SK-N-SH treated with all-trans-retinoic acid at 6 μM for 48 hours (cell line): ENCODE data around the gene MIX23.

Experiments
- ATAC-seq: fragments of 200-7000 bp; cut with Tn5 transposase; 3 replicates; pipeline ENCODE4 v1.9.1; 2020; ENCODE audit warnings: mild to moderate bottlenecking, moderate library complexity
- BACH2 ChIP-seq: fragments of 250-450 bp; sonication (Bioruptor Pico); IDR thresholded peaks from 2 replicates; pipeline ENCODE4 v1.9.0; 2021; ENCODE audit warnings: mild to moderate bottlenecking, borderline replicate concordance
- CSDC2 ChIP-seq: fragments of 250-450 bp; sonication (Bioruptor Pico); IDR thresholded peaks from 2 replicates; pipeline ENCODE4 v1.5.0; 2020; ENCODE audit warnings: mild to moderate bottlenecking, moderate library complexity
- ESRRG ChIP-seq: fragments of 250-450 bp; sonication (Bioruptor Pico); IDR thresholded peaks from 2 replicates; pipeline ENCODE4 v1.6.1; 2021; ENCODE audit warnings: mild to moderate bottlenecking
- GLIS3 ChIP-seq: fragments of 250-450 bp; sonication (Bioruptor Pico); IDR thresholded peaks from 2 replicates; pipeline ENCODE4 v1.5.0; 2020; ENCODE audit warnings: mild to moderate bottlenecking, moderate library complexity
- OSR1 ChIP-seq: fragments of 250-450 bp; sonication (Bioruptor Pico); IDR thresholded peaks from 2 replicates; pipeline ENCODE4 v1.8.0; 2022; ENCODE audit warnings: moderate library complexity, mild to moderate bottlenecking, inconsistent platforms
- RARB ChIP-seq: fragments of 250-450 bp; sonication (Bioruptor Pico); IDR thresholded peaks from 2 replicates; pipeline ENCODE4 v1.8.0; 2021; ENCODE audit warnings: mild to moderate bottlenecking, moderate library complexity
- SNAI2 ChIP-seq: fragments of 250-450 bp; sonication (Bioruptor Pico); IDR thresholded peaks from 2 replicates; pipeline ENCODE4 v1.5.0; 2020; ENCODE audit warnings: mild to moderate bottlenecking, moderate library complexity
- TCF4 ChIP-seq: fragments of 250-450 bp; sonication (Bioruptor Pico); IDR thresholded peaks from 2 replicates; pipeline ENCODE4 v1.8.0; 2021; ENCODE audit warnings: mild to moderate bottlenecking, moderate library complexity, borderline replicate concordance
- TOX ChIP-seq: fragments of 250-450 bp; sonication (Bioruptor Pico); IDR thresholded peaks from 2 replicates; pipeline ENCODE4 v1.8.0; 2021; ENCODE audit warnings: mild to moderate bottlenecking, moderate library complexity, borderline replicate concordance
- ZC3H10 ChIP-seq: fragments of 250-450 bp; sonication (Bioruptor Pico); IDR thresholded peaks from 2 replicates; pipeline ENCODE4 v1.5.1; 2021; ENCODE audit warnings: mild to moderate bottlenecking, moderate library complexity
- ZFP3 ChIP-seq: fragments of 250-450 bp; sonication (Bioruptor Pico); IDR thresholded peaks from 2 replicates; pipeline ENCODE4 v1.5.0; 2020; ENCODE audit warnings: mild to moderate bottlenecking, moderate library complexity
- ZFP30 ChIP-seq: fragments of 450-650 bp; formaldehyde crosslinking; IDR thresholded peaks from 2 replicates; pipeline ENCODE4 v1.5.0; 2022; ENCODE audit warnings: mild to moderate bottlenecking, moderate library complexity
- ZNF565 ChIP-seq: fragments of 450-650 bp; formaldehyde crosslinking; conservative IDR thresholded peaks from 2 replicates; pipeline ENCODE4 v1.5.0; 2020; ENCODE audit warnings: low read depth, mild to moderate bottlenecking, moderate library complexity
- ZNF70 ChIP-seq: fragments of 450-650 bp; formaldehyde crosslinking; IDR thresholded peaks from 2 replicates; pipeline ENCODE4 v1.5.0; 2020; ENCODE audit warnings: mild to moderate bottlenecking, moderate library complexity
- ZNF8 ChIP-seq: fragments of 450-650 bp; formaldehyde crosslinking; IDR thresholded peaks from 2 replicates; pipeline ENCODE4 v1.5.0; 2020; ENCODE audit warnings: mild to moderate bottlenecking, moderate library complexity
- TF ChIP-seq, protein P1 (sequence below): fragments of 250-450 bp; sonication (Bioruptor Pico); IDR thresholded peaks from 2 replicates; pipeline ENCODE4 v1.8.0; 2020; ENCODE audit warnings: mild to moderate bottlenecking, moderate library complexity, borderline replicate concordance
- TF ChIP-seq, protein P2 (sequence below): fragments of 250-450 bp; sonication (Bioruptor Pico); IDR thresholded peaks from 2 replicates; pipeline ENCODE4 v1.8.0; 2021; ENCODE audit warnings: low read depth, mild to moderate bottlenecking, moderate library complexity, borderline replicate concordance
- TF ChIP-seq, protein P3 (sequence below): fragments of 250-450 bp; sonication (Bioruptor Pico); IDR thresholded peaks from 2 replicates; pipeline ENCODE4 v1.5.1; 2021; ENCODE audit warnings: mild to moderate bottlenecking, moderate library complexity
- TF ChIP-seq, protein P4 (sequence below): fragments of 250-450 bp; sonication (Bioruptor Pico); IDR thresholded peaks from 2 replicates; pipeline ENCODE4 v1.5.0; 2020; ENCODE audit warnings: mild to moderate bottlenecking, moderate library complexity

The MIX23 gene

DNA sequence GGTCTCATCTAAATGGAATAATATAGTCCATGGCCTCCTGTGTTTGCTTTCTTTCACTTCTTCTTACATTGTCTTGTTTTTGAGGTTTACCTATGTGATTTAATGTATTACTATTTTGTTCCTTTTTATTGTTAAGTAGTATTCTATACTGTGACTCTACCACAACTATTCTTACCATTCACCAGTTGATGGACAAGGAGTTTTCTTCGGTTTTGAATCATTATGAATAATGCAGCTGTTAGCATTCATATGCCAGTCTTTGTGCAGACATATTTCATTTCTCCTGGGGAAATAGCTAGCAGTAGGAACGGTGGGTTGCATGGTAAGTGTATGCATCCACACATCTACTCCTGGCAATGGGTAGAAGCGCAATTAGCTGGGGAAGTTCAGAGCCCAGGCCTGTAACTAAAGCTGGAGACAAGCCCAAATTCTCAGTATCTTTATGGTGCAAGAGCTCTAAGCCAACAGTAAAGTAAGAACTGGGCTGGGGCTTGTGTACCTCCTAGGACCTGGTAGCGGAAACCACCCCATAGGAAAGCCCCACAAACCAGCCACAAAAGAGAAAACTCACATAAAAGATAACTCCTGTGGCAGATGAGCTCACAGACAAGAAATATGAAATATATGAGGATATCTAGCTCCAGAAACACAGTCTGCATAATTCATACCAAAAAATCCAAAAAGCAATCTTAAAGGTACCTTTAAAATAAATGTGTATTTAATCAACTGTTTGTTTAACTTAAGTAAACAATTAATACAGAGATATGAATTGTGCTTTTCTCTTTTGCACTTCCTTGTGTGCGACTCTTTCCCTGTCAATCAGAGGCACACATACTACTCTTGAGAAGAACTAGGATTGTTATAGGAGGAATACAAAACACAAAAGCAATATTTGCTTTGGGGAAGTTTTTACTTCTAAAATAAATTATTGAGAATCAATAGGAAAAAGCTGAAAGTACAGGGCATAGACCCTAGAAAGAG is 60.6 kb downstream of the MIX23 start:
- no peak for ATAC-seq

DNA sequence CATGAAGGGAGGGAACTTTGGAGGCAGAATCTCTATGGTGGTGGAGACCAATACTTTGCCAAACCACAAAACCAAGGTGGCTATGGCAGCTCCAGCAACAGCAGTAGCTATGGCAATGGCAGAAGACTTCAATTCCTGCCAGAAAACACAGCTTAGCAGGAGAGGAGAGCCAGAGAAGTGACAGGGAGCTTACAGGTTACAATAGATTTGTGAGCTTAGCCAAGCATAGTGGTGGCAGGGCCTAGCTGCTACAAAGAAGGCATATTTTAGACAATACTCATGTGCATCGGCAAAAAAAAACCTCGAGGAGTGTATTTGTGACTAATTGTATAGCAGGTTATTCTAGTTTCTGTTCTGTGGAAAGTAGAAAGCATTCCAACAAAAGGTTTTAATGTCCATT is 64.4 kb downstream of the MIX23 start:
- TF ChIP-seq TOX (CRISPR knock-in tag) (no peak), RARB (no peak), ZC3H10 (CRISPR knock-in tag) (no peak), ZFP30 (CRISPR knock-in tag) (no peak), BACH2 (no peak), ZNF70 (CRISPR knock-in tag) (no peak), SNAI2 (CRISPR knock-in tag) (no peak), ZNF8 (CRISPR knock-in tag) (no peak), ZNF565 (CRISPR knock-in tag) (no peak), GLIS3 (no peak), ESRRG (CRISPR knock-in tag) (no peak), ZFP3 (CRISPR knock-in tag) (no peak), CSDC2 (no peak)
- TF ChIP-seq, protein P1, sequence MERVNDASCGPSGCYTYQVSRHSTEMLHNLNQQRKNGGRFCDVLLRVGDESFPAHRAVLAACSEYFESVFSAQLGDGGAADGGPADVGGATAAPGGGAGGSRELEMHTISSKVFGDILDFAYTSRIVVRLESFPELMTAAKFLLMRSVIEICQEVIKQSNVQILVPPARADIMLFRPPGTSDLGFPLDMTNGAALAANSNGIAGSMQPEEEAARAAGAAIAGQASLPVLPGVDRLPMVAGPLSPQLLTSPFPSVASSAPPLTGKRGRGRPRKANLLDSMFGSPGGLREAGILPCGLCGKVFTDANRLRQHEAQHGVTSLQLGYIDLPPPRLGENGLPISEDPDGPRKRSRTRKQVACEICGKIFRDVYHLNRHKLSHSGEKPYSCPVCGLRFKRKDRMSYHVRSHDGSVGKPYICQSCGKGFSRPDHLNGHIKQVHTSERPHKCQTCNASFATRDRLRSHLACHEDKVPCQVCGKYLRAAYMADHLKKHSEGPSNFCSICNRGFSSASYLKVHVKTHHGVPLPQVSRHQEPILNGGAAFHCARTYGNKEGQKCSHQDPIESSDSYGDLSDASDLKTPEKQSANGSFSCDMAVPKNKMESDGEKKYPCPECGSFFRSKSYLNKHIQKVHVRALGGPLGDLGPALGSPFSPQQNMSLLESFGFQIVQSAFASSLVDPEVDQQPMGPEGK (CRISPR knock-in tag), result no peak
- TF ChIP-seq, protein P2, sequence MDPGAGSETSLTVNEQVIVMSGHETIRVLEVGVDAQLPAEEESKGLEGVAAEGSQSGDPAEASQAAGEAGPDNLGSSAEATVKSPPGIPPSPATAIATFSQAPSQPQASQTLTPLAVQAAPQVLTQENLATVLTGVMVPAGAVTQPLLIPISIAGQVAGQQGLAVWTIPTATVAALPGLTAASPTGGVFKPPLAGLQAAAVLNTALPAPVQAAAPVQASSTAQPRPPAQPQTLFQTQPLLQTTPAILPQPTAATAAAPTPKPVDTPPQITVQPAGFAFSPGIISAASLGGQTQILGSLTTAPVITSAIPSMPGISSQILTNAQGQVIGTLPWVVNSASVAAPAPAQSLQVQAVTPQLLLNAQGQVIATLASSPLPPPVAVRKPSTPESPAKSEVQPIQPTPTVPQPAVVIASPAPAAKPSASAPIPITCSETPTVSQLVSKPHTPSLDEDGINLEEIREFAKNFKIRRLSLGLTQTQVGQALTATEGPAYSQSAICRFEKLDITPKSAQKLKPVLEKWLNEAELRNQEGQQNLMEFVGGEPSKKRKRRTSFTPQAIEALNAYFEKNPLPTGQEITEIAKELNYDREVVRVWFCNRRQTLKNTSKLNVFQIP (CRISPR knock-in tag), result no peak
- TF ChIP-seq, protein P3, sequence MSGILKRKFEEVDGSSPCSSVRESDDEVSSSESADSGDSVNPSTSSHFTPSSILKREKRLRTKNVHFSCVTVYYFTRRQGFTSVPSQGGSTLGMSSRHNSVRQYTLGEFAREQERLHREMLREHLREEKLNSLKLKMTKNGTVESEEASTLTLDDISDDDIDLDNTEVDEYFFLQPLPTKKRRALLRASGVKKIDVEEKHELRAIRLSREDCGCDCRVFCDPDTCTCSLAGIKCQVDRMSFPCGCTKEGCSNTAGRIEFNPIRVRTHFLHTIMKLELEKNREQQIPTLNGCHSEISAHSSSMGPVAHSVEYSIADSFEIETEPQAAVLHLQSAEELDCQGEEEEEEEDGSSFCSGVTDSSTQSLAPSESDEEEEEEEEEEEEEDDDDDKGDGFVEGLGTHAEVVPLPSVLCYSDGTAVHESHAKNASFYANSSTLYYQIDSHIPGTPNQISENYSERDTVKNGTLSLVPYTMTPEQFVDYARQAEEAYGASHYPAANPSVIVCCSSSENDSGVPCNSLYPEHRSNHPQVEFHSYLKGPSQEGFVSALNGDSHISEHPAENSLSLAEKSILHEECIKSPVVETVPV (CRISPR knock-in tag), result no peak
- ATAC-seq, result no peak

More for the DNA sequence above, 60.6 kb downstream of the MIX23 start:
- TF ChIP-seq, protein P4, sequence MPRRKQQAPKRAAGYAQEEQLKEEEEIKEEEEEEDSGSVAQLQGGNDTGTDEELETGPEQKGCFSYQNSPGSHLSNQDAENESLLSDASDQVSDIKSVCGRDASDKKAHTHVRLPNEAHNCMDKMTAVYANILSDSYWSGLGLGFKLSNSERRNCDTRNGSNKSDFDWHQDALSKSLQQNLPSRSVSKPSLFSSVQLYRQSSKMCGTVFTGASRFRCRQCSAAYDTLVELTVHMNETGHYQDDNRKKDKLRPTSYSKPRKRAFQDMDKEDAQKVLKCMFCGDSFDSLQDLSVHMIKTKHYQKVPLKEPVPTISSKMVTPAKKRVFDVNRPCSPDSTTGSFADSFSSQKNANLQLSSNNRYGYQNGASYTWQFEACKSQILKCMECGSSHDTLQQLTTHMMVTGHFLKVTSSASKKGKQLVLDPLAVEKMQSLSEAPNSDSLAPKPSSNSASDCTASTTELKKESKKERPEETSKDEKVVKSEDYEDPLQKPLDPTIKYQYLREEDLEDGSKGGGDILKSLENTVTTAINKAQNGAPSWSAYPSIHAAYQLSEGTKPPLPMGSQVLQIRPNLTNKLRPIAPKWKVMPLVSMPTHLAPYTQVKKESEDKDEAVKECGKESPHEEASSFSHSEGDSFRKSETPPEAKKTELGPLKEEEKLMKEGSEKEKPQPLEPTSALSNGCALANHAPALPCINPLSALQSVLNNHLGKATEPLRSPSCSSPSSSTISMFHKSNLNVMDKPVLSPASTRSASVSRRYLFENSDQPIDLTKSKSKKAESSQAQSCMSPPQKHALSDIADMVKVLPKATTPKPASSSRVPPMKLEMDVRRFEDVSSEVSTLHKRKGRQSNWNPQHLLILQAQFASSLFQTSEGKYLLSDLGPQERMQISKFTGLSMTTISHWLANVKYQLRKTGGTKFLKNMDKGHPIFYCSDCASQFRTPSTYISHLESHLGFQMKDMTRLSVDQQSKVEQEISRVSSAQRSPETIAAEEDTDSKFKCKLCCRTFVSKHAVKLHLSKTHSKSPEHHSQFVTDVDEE, result no peak
- no peak for TF ChIP-seq ZFP3 (CRISPR knock-in tag)

GRCh38 chr3:122316368-122316767 is 66.7 kb downstream of the MIX23 start:
- TF ChIP-seq OSR1 (CRISPR knock-in tag) (no peak), ZC3H10 (CRISPR knock-in tag) (no peak), ESRRG (CRISPR knock-in tag) (no peak), GLIS3 (no peak), ZFP3 (CRISPR knock-in tag) (no peak), CSDC2 (no peak), ZNF8 (CRISPR knock-in tag) (no peak), TCF4 (CRISPR knock-in tag) (no peak)
- TF ChIP-seq, protein P2 (CRISPR knock-in tag), result no peak
- TF ChIP-seq, protein P1 (CRISPR knock-in tag), result no peak
- no peak for ATAC-seq
